K562 (cell line): ENCODE results near the gene POU3F3. TPM values are rescaled to one million over a fixed set of nuclear protein-coding genes. Genes with fewer than 3 reads are reported as not detected.

ENCODE experiments used
- ATAC-seq: fragments of 200-7000 bp; cut with Tn5 transposase; 3 replicates; pipeline ENCODE4 v1.9.1; 2020; ENCODE audit warnings: moderate library complexity
- Bru-seq: library from RNA; stranded (reverse); fragments of 400-500 nt; gene quantifications from one replicate; lab custom pipeline; 2021; lab: Mats Ljungman, UMichigan
- BruChase-seq, 2 experiments: library from RNA; stranded (reverse); fragments of 400-500 nt; gene quantifications; one replicate each; lab custom pipeline; 2021; lab: Mats Ljungman, UMichigan
- BruUV-seq: library from RNA; stranded (reverse); fragments of 400-500 nt; replicated peaks from 2 replicates; lab custom pipeline; 2021; lab: Mats Ljungman, UMichigan
- CTCF ChIA-PET: fragments of 300-600 bp; formaldehyde crosslinking; extraction: SDS; loops from one replicate; lab custom pipeline; 2021; ENCODE audit warnings: low intra/inter-chr PET ratio; lab: Yijun Ruan, JAX
- POLR2A ChIA-PET: fragments of 300-600, 350-650 bp; sonication (Branson Sonifier 250); formaldehyde crosslinking; extraction: SDS; loops from one replicate; lab custom pipeline; 2021; ENCODE audit warnings: antibody characterized with exemption, inconsistent platforms; lab: Yijun Ruan, JAX
- DNase-seq, 4 experiments: peaks; one replicate each; pipeline versions ENCODE4 v3.0.0 to v3.0.0-alpha.2; 2011 to 2018; ENCODE audit warnings: low spot score in 3 of 4, mixed read lengths in 3 of 4; ENCODE audit errors: extremely low read depth in 1 of 4
- FAIRE-seq: peaks from 2 replicates; lab custom pipeline; 2011; peaks lifted over from hg19 to GRCh38; lab: Jason Lieb, UNC
- H2AFZ ChIP-seq: 2 replicates; pipeline ENCODE4 v1.6.0; 2011; ENCODE audit warnings: low read depth, low read length, control low read depth, inconsistent platforms
- H3K27ac ChIP-seq: fragments of 200-600 bp; 3 replicates; pipeline ENCODE4 v1.8.0; 2011; ENCODE audit warnings: low read depth, mild to moderate bottlenecking, control low read depth, inconsistent platforms, low read length, moderate library complexity, mixed read lengths; ENCODE audit errors: extremely low read depth
- H3K27me3 ChIP-seq, 2 experiments: fragments of 300-600 bp in 1 of 2; 2 replicates in 1 of 2; 3 replicates in 1 of 2; pipeline versions ENCODE4 v1.6.0 to v1.8.0; 2011; ENCODE audit warnings: inconsistent platforms in 2 of 2, low read length in 2 of 2, mild to moderate bottlenecking in 1 of 2, mixed read lengths in 1 of 2, moderate library complexity in 1 of 2; ENCODE audit not compliant: control insufficient read depth in 2 of 2, insufficient read depth in 2 of 2
- H3K36me3 ChIP-seq: fragments of 300-600 bp; 3 replicates; pipeline ENCODE4 v1.8.0; 2011; ENCODE audit warnings: mild to moderate bottlenecking, low read length, inconsistent platforms; ENCODE audit not compliant: control insufficient read depth, insufficient read depth
- H3K4me1 ChIP-seq, 2 experiments: fragments of 200-600 bp in 1 of 2; replicated peaks in 1 of 2; 2 replicates in 1 of 2; 3 replicates in 1 of 2; pipeline versions ENCODE4 v1.5.1 to v1.8.0; 2011; ENCODE audit warnings: inconsistent platforms in 2 of 2, low read length in 2 of 2, mild to moderate bottlenecking in 1 of 2, mixed read lengths in 1 of 2, moderate library complexity in 1 of 2; ENCODE audit not compliant: control insufficient read depth in 2 of 2, insufficient read depth in 2 of 2
- H3K4me2 ChIP-seq: 2 replicates; pipeline ENCODE4 v1.6.1; 2011; ENCODE audit warnings: low read length, control low read depth, inconsistent platforms, mixed read lengths; ENCODE audit not compliant: insufficient read depth
- H3K4me3 ChIP-seq: fragments of 200-600 bp; sonication (generic), shearing (Covaris generic); 2 replicates; pipeline ENCODE4 v1.5.1; 2016; ENCODE audit warnings: control low read depth, inconsistent platforms
- H3K79me2 ChIP-seq: fragments of 200-600 bp; 3 replicates; pipeline ENCODE4 v1.8.0; 2011; ENCODE audit warnings: low read length, inconsistent platforms; ENCODE audit not compliant: control insufficient read depth, insufficient read depth
- H3K9ac ChIP-seq, 2 experiments: 2 replicates each; pipeline versions ENCODE4 v1.6.0 to v1.6.1; 2011; ENCODE audit warnings: low read depth in 2 of 2, low read length in 2 of 2, control low read depth in 1 of 2, inconsistent platforms in 1 of 2, mild to moderate bottlenecking in 1 of 2, mixed read lengths in 1 of 2; ENCODE audit not compliant: insufficient read depth in 1 of 2
- H3K9me1 ChIP-seq: one replicate; pipeline ENCODE4 v1.6.0; 2011; ENCODE audit warnings: inconsistent platforms, mild to moderate bottlenecking, low read length, moderate library complexity; ENCODE audit not compliant: control insufficient read depth, insufficient read depth
- H3K9me3 ChIP-seq: replicated peaks from 2 replicates; pipeline ENCODE4 v1.5.1; 2011; ENCODE audit warnings: low read depth, low read length, inconsistent platforms; ENCODE audit not compliant: control insufficient read depth, insufficient read depth
- H4K20me1 ChIP-seq: replicated peaks from 2 replicates; pipeline ENCODE4 v1.6.1; 2011; ENCODE audit warnings: low read length, inconsistent platforms, mixed read lengths; ENCODE audit not compliant: control insufficient read depth, insufficient read depth
- BRD4 ChIP-seq: fragments of 200-600 bp; sonication (generic); IDR thresholded peaks from 2 replicates; pipeline ENCODE4 v1.6.1; 2017; ENCODE audit warnings: inconsistent platforms
- PKNOX1 ChIP-seq: fragments of 450-650 bp; IDR thresholded peaks from 2 replicates; pipeline ENCODE4 v1.6.1; 2016
- WGBS: fragments of 100-300 bp; shearing (Covaris generic); methylation state at CpG from one replicate; pipeline ENCODE4 v1.1.6; 2016; ENCODE audit warnings: low coverage, mixed read lengths; ENCODE audit not compliant: insufficient coverage; ENCODE audit errors: missing lambda C conversion rate; 5-methylcytosine and 5-hydroxymethylcytosine counted together
- in situ Hi-C: fragments of 300-500 bp; cut with MboI; formaldehyde crosslinking; loops from 4 replicates; pipeline ENCODE4 v1.15.0; 2018; ENCODE audit warnings: inconsistent platforms, mixed read lengths
- intact Hi-C: fragments of 100-400 bp; cut with micrococcal nuclease; formaldehyde crosslinking; loops from 2 replicates; pipeline ENCODE4 v1.14.2; 2022
- long read RNA-seq, 3 experiments: library from polyadenylated mRNA in 2 of 3; library from RNA in 1 of 3; unstranded in 2 of 3; stranded (forward) in 1 of 3; transcript quantifications; one replicate each; pipeline ENCODE4 v2.0.0, GENCODE V29; 2019 to 2022
- polyA minus RNA-seq, 3 experiments: library from RNA; depleted of rRNA, polyadenylated mRNA; stranded (reverse); fragments of >200 nt; gene quantifications; 2 replicates each; pipeline ENCODE4 v1.2.3, GENCODE V29; 2011
- polyA plus RNA-seq, 8 experiments: library from polyadenylated mRNA; depleted of rRNA in 4 of 8; stranded (reverse) in 5 of 8; unstranded in 3 of 8; fragments of >200 nt; fragmentation: Nextera tagmentation in 2 of 8; fragmentation: Illumina TruSeq in 1 of 8; extraction: Ambion mirVana in 2 of 8; extraction: Trizol in 1 of 8; gene quantifications; 2 replicates each; pipeline versions ENCODE4 v1.2.1 to v1.2.3, GENCODE V29; 2011 to 2014; ENCODE audit warnings: inconsistent platforms in 1 of 8, missing spikeins in 1 of 8
- total RNA-seq, 7 experiments: library from RNA; depleted of rRNA in 6 of 7; stranded (reverse); fragments of >200 nt in 6 of 7; fragmentation: Illumina TruSeq in 2 of 7; extraction: Trizol in 2 of 7; gene quantifications; 2 replicates each; pipeline versions ENCODE4 v1.2.1 to v1.2.3, GENCODE V29; 2011 to 2021; ENCODE audit warnings: low replicate concordance in 1 of 7

POU3F3 gene
- total RNA-seq (2011; cell fraction: chromatin; rRNA removed; ENCODE audit: low replicate concordance): not detected in 2 replicates
- total RNA-seq (2011; cell fraction: nucleolus; rRNA removed): not detected in 2 replicates
- total RNA-seq (2011; cell fraction: nucleoplasm; rRNA removed): not detected in 2 replicates
- total RNA-seq (2014; rRNA removed) (not detected in 2 replicates), total RNA-seq (2014; rRNA removed; fragmentation: Illumina TruSeq; extraction: Trizol) (not detected in 2 replicates), total RNA-seq (2015; rRNA removed; fragmentation: Illumina TruSeq; extraction: Trizol) (not detected in 2 replicates), total RNA-seq (2021) (not detected in 2 replicates), polyA plus RNA-seq (2011; rRNA removed) (not detected in 2 replicates), polyA plus RNA-seq (2014; fragmentation: Illumina TruSeq; extraction: Trizol) (not detected in 2 replicates), polyA plus RNA-seq (2014; fragmentation: Nextera tagmentation; extraction: Ambion mirVana) (not detected), polyA plus RNA-seq (2014; rRNA removed) (not detected in 2 replicates), polyA minus RNA-seq (2011; rRNA and poly(A)+ RNA removed) (not detected in 2 replicates), Bru-seq, nascent RNA (not detected), BruChase-seq, experiment 1, labeled RNA remaining after a 2-hour chase (not detected), BruChase-seq, experiment 2, labeled RNA remaining after a 6-hour chase (not detected)
- polyA plus RNA-seq (2011; cell fraction: cytosol; rRNA removed): not detected in 2 replicates
- polyA plus RNA-seq (2011; cell fraction: nucleus; rRNA removed): not detected in 2 replicates
- polyA plus RNA-seq (2012): not detected in 2 replicates
- polyA minus RNA-seq (2011; cell fraction: cytosol; rRNA and poly(A)+ RNA removed): not detected in 2 replicates
- not detected in 2 replicates for polyA minus RNA-seq (2011; cell fraction: nucleus; rRNA and poly(A)+ RNA removed)
- long read RNA-seq, experiment 1: 0 reads
- long read RNA-seq, experiment 2: 0 reads
- long read RNA-seq, experiment 3: 0 reads

GRCh38 chr2:104853534-104854497, at the start of gene POU3F3:
Gene POU3F3, plus strand, starts transcription at chr2:104854115. Its CDS starts 1,396 bp downstream, at chr2:104855511.
- Histone ChIP-seq H3K27ac (no peak within 1 kb of the TSS), H3K36me3 (no peaks in the 10 kb centered on the region), H3K4me2 (no peak within 1 kb of the TSS), H3K4me3 (no peak within 1 kb of the TSS), H3K9me1 (no peaks in the 10 kb centered on the region), H2AFZ (no peak within 1 kb of the TSS), H3K27me3 (peaks cover 4 to 10% of the 10 kb centered on the region in 2 experiments; a peak in 3 of 5 replicates), H3K79me2 (no peaks in the 10 kb centered on the region), H3K4me1 (peaks cover 0 to 7% of the 10 kb centered on the region in 2 experiments; a peak in 1 of 5 replicates), H3K9ac (no peak within 1 kb of the TSS; a peak in 1 of 4 replicates), H4K20me1 (no peaks in the 10 kb centered on the region), H3K9me3 (no peaks in the 10 kb centered on the region)
- no peak for ATAC-seq
- CTCF ChIA-PET: no interaction called here
- DNase-seq: no peak
- WGBS: 47% methylated on average over 24 of the region's 65 CpGs
- no peak for FAIRE-seq
- intact Hi-C loops (no loop called here), in situ Hi-C loops (no loop called here)
- POLR2A ChIA-PET: no interaction called here
- BruUV-seq: no TSS peak
- TF ChIP-seq PKNOX1 (peak; percentile 17; the same call in 1 of the 2 replicates), BRD4 (no peak)
